A549 (cell line): ENCODE results near the gene TRABD. TPM values are rescaled to one million over a fixed set of nuclear protein-coding genes. Genes with fewer than 3 reads are reported as not detected.

Experiments
- ATAC-seq, 2 experiments: fragments of 200-7000 bp in 1 of 2; fragments of >200 bp in 1 of 2; cut with Nextera tagmentation in 1 of 2; cut with Tn5 transposase in 1 of 2; 3 replicates each; pipeline versions ENCODE4 v1.8.0 to v1.9.1; 2018 to 2020; ENCODE audit warnings: mild to moderate bottlenecking in 1 of 2, moderate library complexity in 1 of 2
- CTCF ChIA-PET: fragments of 300-600 bp; sonication (Branson Sonifier 250); formaldehyde crosslinking; extraction: SDS; loops from one replicate; lab custom pipeline; 2021; ENCODE audit warnings: antibody characterized with exemption, inconsistent platforms; lab: Yijun Ruan, JAX
- POLR2A ChIA-PET: fragments of 350-600 bp; formaldehyde crosslinking; extraction: SDS; loops from one replicate; lab custom pipeline; 2021; ENCODE audit warnings: antibody characterized with exemption, inconsistent platforms; lab: Yijun Ruan, JAX
- DNase-seq, 2 experiments: peaks; one replicate each; pipeline versions ENCODE4 v3.0.0 to v3.0.0-alpha.2; 2011 to 2016; ENCODE audit warnings: low read depth in 1 of 2, low spot score in 1 of 2
- FAIRE-seq: peaks from 2 replicates; lab custom pipeline; 2011; peaks lifted over from hg19 to GRCh38; lab: Jason Lieb, UNC
- H3K27ac ChIP-seq, 2 experiments: fragments of >200 bp; sonication (Bioruptor Twin); formaldehyde crosslinking; 3 replicates each; pipeline ENCODE4 v1.5.1; 2016 to 2017
- H3K4me1 ChIP-seq: fragments of >200 bp; sonication (Bioruptor Twin); formaldehyde crosslinking; 3 replicates; pipeline ENCODE4 v1.6.1; 2016
- H3K4me2 ChIP-seq: fragments of >200 bp; sonication (Bioruptor Twin); formaldehyde crosslinking; 3 replicates; pipeline ENCODE4 v1.6.1; 2016
- H3K4me3 ChIP-seq: fragments of >200 bp; sonication (Bioruptor Twin); formaldehyde crosslinking; 3 replicates; pipeline ENCODE4 v1.5.1; 2016
- H3K9me3 ChIP-seq: fragments of >200 bp; sonication (Bioruptor Twin); formaldehyde crosslinking; 3 replicates; pipeline ENCODE4 v1.6.1; 2016
- BHLHE40 ChIP-seq: IDR thresholded peaks from 2 replicates; pipeline ENCODE4 v1.6.1; 2012; ENCODE audit warnings: low read depth, low read length, inconsistent platforms
- CBX8 ChIP-seq: fragments of 200-600 bp; sonication (generic); IDR thresholded peaks from 2 replicates; pipeline ENCODE4 v1.6.1; 2016
- CHD2 ChIP-seq: fragments of 150-350 bp; IDR thresholded peaks from 2 replicates; pipeline ENCODE4 v1.6.1; 2014; ENCODE audit warnings: low read length; ENCODE audit not compliant: partially characterized antibody
- EP300 ChIP-seq, 2 experiments: fragments of >200 bp; sonication (Bioruptor Twin); formaldehyde crosslinking; IDR thresholded peaks; 2 replicates in 1 of 2; 3 replicates in 1 of 2; pipeline ENCODE4 v1.6.1; 2016 to 2017
- ESRRA ChIP-seq: fragments of 150-350 bp; IDR thresholded peaks from 2 replicates; pipeline ENCODE4 v1.6.1; 2014; ENCODE audit warnings: mild to moderate bottlenecking, low read length, borderline replicate concordance
- HDAC2 ChIP-seq: fragments of 200-600 bp; sonication (generic); IDR thresholded peaks from 2 replicates; pipeline ENCODE4 v1.6.1; 2016
- HOXA7 ChIP-seq: fragments of 250-450 bp; sonication (Bioruptor Pico); IDR thresholded peaks from 2 replicates; pipeline ENCODE4 v1.5.0; 2020; ENCODE audit warnings: mild to moderate bottlenecking, moderate library complexity
- HOXB13 ChIP-seq: fragments of 250-450 bp; sonication (Bioruptor Pico); IDR thresholded peaks from 2 replicates; pipeline ENCODE4 v1.5.0; 2020; ENCODE audit warnings: low read depth, mild to moderate bottlenecking, moderate library complexity
- KDM1A ChIP-seq: fragments of 200-600 bp; sonication (generic); IDR thresholded peaks from 2 replicates; pipeline ENCODE4 v1.6.1; 2016; ENCODE audit warnings: low read depth, mild to moderate bottlenecking
- KDM5A ChIP-seq: fragments of 200-600 bp; sonication (generic); IDR thresholded peaks from 2 replicates; pipeline ENCODE4 v1.6.1; 2016; ENCODE audit warnings: antibody characterized with exemption, mild to moderate bottlenecking
- MAFK ChIP-seq: fragments of 450-650 bp; IDR thresholded peaks from 2 replicates; pipeline ENCODE4 v1.6.1; 2014; ENCODE audit not compliant: partially characterized antibody
- MAZ ChIP-seq: fragments of 150-350 bp; IDR thresholded peaks from 2 replicates; pipeline ENCODE4 v1.6.1; 2014; ENCODE audit warnings: antibody characterized with exemption, low read depth, low read length, borderline replicate concordance
- NFE2L2 ChIP-seq: fragments of 150-350 bp; conservative IDR thresholded peaks from 2 replicates; pipeline ENCODE4 v1.6.1; 2014; ENCODE audit warnings: low read length
- PHF8 ChIP-seq: fragments of 200-600 bp; sonication (generic); IDR thresholded peaks from 2 replicates; pipeline ENCODE4 v1.6.1; 2016; ENCODE audit warnings: low read depth, mild to moderate bottlenecking, antibody characterized with exemption, moderate library complexity, borderline replicate concordance
- POLR2A ChIP-seq: IDR thresholded peaks from 2 replicates; pipeline ENCODE4 v1.6.1; 2012; ENCODE audit warnings: mild to moderate bottlenecking, low read length
- RAD21 ChIP-seq, 2 experiments: fragments of >200 bp in 1 of 2; sonication (Bioruptor Twin) in 1 of 2; formaldehyde crosslinking in 1 of 2; IDR thresholded peaks in 1 of 2; conservative IDR thresholded peaks in 1 of 2; 2 replicates in 1 of 2; 3 replicates in 1 of 2; pipeline ENCODE4 v1.6.1; 2012 to 2018; ENCODE audit warnings: inconsistent platforms in 1 of 2
- RCOR1 ChIP-seq: fragments of 150-350 bp; IDR thresholded peaks from 2 replicates; pipeline ENCODE4 v1.6.1; 2014; ENCODE audit warnings: antibody characterized with exemption, low read length, low read depth
- RFX5 ChIP-seq: fragments of 450-650 bp; IDR thresholded peaks from 2 replicates; pipeline ENCODE4 v1.7.1; 2014; ENCODE audit warnings: antibody characterized with exemption, mild to moderate bottlenecking, moderate library complexity
- SMC3 ChIP-seq: fragments of >200 bp; sonication (Bioruptor Twin); formaldehyde crosslinking; IDR thresholded peaks from 3 replicates; pipeline ENCODE4 v1.6.1; 2018; ENCODE audit warnings: inconsistent platforms
- ZC3H11A ChIP-seq: fragments of 450-650 bp; IDR thresholded peaks from 2 replicates; pipeline ENCODE4 v1.6.1; 2014; ENCODE audit warnings: antibody characterized with exemption, mild to moderate bottlenecking
- ZFP36 ChIP-seq: fragments of 450-650 bp; IDR thresholded peaks from 2 replicates; pipeline ENCODE4 v1.6.1; 2014; ENCODE audit warnings: borderline replicate concordance; ENCODE audit not compliant: partially characterized antibody
- ZSCAN20 ChIP-seq: fragments of 250-450 bp; sonication (Bioruptor Pico); IDR thresholded peaks from 2 replicates; pipeline ENCODE4 v1.8.0; 2022; ENCODE audit warnings: mild to moderate bottlenecking, moderate library complexity
- WGBS: methylation state at CpG from one replicate; pipeline ENCODE4 v1.1.6; 2017; ENCODE audit errors: missing lambda C conversion rate; 5-methylcytosine and 5-hydroxymethylcytosine counted together
- polyA plus RNA-seq, 4 experiments: library from polyadenylated mRNA; depleted of rRNA in 3 of 4; stranded (reverse); fragments of >200 nt; fragmentation: RNase III in 1 of 4; extraction: RNeasy Plus Mini Kit Qiagen cat#74134 plus additional on column Dnase treatment in 1 of 4; gene quantifications; 2 replicates in 3 of 4; 3 replicates in 1 of 4; pipeline ENCODE4 v1.2.3, GENCODE V29; 2011 to 2017
- TF ChIP-seq, protein P1 (sequence below): fragments of 450-650 bp; IDR thresholded peaks from 2 replicates; pipeline ENCODE4 v1.6.1; 2014; ENCODE audit warnings: antibody characterized with exemption
- TF ChIP-seq, protein P2 (sequence below): IDR thresholded peaks from 2 replicates; pipeline ENCODE4 v1.6.1; 2012; ENCODE audit warnings: low read depth, borderline replicate concordance

TRABD gene
- polyA plus RNA-seq, 2 of the 4 experiments (the other 2 are of a cell fraction): 14.8 to 30.4 TPM

DNA sequence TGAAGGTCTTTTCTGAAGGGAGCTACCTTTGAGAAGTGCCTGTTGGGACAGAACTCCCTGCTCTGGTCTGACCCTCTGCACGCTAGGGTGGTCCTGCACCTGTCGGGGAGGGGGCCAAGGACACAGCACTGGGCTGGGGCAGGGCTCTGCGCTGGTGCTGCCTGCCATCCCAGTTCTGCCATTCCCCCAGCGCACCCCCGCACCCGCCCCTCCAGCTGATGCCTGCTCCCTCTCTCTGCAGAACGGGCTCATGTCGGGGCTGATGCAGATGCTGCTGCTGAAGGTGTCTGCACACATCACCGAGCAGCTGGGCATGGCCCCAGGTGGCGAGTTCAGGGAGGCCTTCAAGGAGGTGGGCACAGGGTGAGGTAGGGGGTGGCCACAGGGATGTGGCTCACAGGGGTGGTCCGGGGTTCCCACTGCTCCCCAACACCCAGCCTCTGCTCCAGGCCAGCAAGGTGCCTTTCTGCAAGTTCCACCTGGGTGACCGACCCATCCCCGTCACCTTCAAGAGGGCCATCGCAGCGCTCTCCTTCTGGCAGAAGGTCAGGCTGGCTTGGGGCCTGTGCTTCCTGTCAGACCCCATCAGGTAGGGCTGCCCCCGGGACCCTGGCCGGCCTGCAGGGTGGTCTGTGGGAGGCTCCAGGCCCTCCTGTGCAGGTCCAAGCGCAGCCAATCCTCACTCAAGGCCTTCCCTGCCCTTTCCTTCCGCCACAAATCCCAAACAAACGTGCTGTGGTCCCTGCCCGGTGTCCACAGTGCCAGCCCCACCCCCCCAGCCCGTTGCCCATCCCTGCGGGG is 11.5 kb downstream of the TRABD start:
- no peak for FAIRE-seq
- Histone ChIP-seq H3K4me2 (no peak overlapping the region), H3K27ac (no peak overlapping the region), H3K4me3 (no peak overlapping the region), H3K9me3 (no peaks in the 10 kb centered on the region)
- ATAC-seq: no peak
- WGBS: 94% methylated on average over 9 of the region's 23 CpGs
- DNase-seq: no peak
- no peak for TF ChIP-seq HOXB13 (CRISPR knock-in tag)
- TF ChIP-seq, all 56 proteins: peak for 0
- POLR2A ChIA-PET: no interaction called here
- H3K4me1 ChIP-seq: no peaks in the 10 kb centered on the region
- CTCF ChIA-PET: interaction anchor here (1.2 kb wide), 1 partner anchor 50 kb away, joined by 5 read pairs; no protein-coding TSS in a partner anchor

DNA sequence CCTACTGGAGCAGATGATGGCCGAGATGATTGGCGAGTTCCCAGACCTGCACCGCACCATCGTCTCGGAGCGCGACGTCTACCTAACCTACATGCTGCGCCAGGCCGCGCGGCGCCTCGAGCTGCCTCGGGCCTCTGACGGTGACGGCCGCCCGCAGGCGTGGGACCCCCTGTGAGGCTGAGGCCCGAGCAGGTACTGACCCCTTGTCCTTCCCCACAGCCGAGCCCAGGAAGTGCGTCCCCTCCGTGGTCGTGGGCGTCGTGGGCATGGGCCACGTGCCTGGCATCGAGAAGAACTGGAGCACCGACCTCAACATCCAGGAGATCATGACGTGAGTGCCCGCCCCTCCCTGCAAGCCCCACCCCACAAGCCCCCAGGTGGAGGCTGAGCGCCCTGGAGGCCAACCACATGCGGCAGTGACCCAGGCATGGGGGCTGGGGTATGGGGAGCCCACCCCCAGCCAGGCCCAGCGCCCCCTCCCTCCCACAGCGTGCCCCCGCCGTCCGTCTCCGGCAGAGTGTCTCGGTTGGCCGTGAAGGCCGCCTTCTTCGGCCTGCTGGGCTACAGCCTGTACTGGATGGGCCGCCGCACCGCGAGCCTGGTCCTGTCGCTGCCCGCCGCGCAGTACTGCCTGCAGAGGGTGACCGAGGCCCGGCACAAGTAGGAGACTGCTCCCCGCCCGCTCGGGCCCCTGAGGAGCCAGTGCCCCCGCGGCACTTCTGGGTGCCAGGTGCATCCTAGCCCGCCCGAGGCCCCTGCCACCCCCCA is 12.3 kb downstream of the TRABD start:
- WGBS: 96% methylated on average over 20 of the region's 61 CpGs

DNA sequence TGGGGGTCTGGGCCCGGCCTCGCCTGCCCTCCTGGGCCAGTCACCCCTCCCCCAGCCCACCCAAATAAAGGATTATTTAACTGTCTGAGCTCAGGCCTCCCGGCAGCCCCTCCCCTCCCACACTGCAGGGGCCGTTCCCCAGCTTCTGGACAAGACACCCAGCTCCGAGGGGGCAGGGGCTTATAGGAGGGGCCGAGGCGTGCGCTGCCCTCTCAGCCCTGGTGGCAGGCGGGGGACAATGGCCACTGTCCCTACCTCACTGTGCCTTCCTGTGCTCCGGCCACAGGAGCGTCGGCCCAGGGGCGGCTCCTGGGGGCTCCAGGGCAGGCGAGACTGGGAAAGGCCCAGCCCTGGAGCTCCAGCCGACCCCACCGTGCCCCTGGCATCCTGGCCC is 12.9 kb downstream of the TRABD start:
- no peak for TF ChIP-seq CHD2
- TF ChIP-seq SMC3: no peak
- TF ChIP-seq HOXB13 (CRISPR knock-in tag): no peak
- no peak for TF ChIP-seq RFX5
- TF ChIP-seq ZC3H11A: no peak
- TF ChIP-seq KDM1A: no peak
- TF ChIP-seq, protein P1, sequence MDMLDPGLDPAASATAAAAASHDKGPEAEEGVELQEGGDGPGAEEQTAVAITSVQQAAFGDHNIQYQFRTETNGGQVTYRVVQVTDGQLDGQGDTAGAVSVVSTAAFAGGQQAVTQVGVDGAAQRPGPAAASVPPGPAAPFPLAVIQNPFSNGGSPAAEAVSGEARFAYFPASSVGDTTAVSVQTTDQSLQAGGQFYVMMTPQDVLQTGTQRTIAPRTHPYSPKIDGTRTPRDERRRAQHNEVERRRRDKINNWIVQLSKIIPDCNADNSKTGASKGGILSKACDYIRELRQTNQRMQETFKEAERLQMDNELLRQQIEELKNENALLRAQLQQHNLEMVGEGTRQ: no peak
- no peak for TF ChIP-seq NFE2L2
- TF ChIP-seq EP300 (IDR thresholded peaks at IDR 0.05): no peak
- no peak for TF ChIP-seq ESRRA
- TF ChIP-seq RCOR1: no peak
- no peak for TF ChIP-seq MAFK
- no peak for TF ChIP-seq ZFP36
- no peak for TF ChIP-seq HOXA7 (CRISPR knock-in tag)
- TF ChIP-seq, all 56 proteins: peak for 0
- POLR2A ChIA-PET: interaction anchor here (0.6 kb wide), 1 partner anchor 51 kb away, joined by 4 read pairs; no protein-coding TSS in a partner anchor
- CTCF ChIA-PET: interaction anchor here (0.9 kb wide), 1 partner anchor 49 kb away, joined by 4 read pairs; no protein-coding TSS in a partner anchor

More for the DNA sequence above, 12.3 kb downstream of the TRABD start:
- Histone ChIP-seq H3K4me2 (no peak overlapping the region), H3K9me3 (peaks cover 5% of the 10 kb centered on the region; the same call in 2 of the 3 replicates), H3K4me1 (no peaks in the 10 kb centered on the region), H3K4me3 (no peak overlapping the region), H3K27ac (no peak overlapping the region)
- ATAC-seq (no peak), DNase-seq (no peak), FAIRE-seq (no peak)
- POLR2A ChIA-PET: interaction anchor here (0.6 kb wide), 1 partner anchor 52 kb away, joined by 4 read pairs; no protein-coding TSS in a partner anchor
- TF ChIP-seq, protein P2, sequence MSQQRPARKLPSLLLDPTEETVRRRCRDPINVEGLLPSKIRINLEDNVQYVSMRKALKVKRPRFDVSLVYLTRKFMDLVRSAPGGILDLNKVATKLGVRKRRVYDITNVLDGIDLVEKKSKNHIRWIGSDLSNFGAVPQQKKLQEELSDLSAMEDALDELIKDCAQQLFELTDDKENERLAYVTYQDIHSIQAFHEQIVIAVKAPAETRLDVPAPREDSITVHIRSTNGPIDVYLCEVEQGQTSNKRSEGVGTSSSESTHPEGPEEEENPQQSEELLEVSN: no peak
- TF ChIP-seq ESRRA (no peak), CBX8 (no peak), MAZ (no peak), PHF8 (no peak), ZSCAN20 (CRISPR knock-in tag) (no peak), HDAC2 (no peak), BHLHE40 (no peak), KDM5A (no peak), MAFK (no peak), POLR2A (no peak), NFE2L2 (no peak), RAD21 (conservative IDR thresholded peaks at IDR 0.05 in 1 of 2, IDR thresholded peaks at IDR 0.05 in 1 of 2) (no peak)
- CTCF ChIA-PET: no interaction called here

More for the DNA sequence above, 12.9 kb downstream of the TRABD start:
- no peaks in the 10 kb centered on the region for H3K4me1 ChIP-seq
- H3K9me3 ChIP-seq: peaks cover 10% of the 10 kb centered on the region; the same call in 2 of the 3 replicates
- 92% methylated on average over 11 of the region's 16 CpGs for WGBS
- H3K27ac ChIP-seq: no peak overlapping the region
- ATAC-seq (no peak), DNase-seq (no peak), FAIRE-seq (no peak)
- H3K4me2 ChIP-seq: no peak overlapping the region
- H3K4me3 ChIP-seq: no peak overlapping the region
